Fibroblast of skin of abdomen (primary cell): ENCODE results near the gene PCDHB11. TPM values are rescaled to one million over a fixed set of nuclear protein-coding genes. Genes with fewer than 3 reads are reported as not detected.
"Not testable (repeated sequence)": the region's sequence is repeated elsewhere in the genome, so short reads cannot be mapped to it uniquely, and the experiment has no call there.

ENCODE experiments used
- DNase-seq: peaks from one replicate; pipeline ENCODE4 v3.0.0-alpha.2; 2013
- polyA plus RNA-seq, 2 experiments: library from polyadenylated mRNA; unstranded; fragments of 120-200 nt; gene quantifications; one replicate each; pipeline ENCODE4 v1.2.1, GENCODE V29; 2013; ENCODE audit not compliant: insufficient read length in 2 of 2

PCDHB11 gene
- 0.26 TPM for polyA plus RNA-seq (2013, experiment 1 of 2; ENCODE audit: insufficient read length)
- polyA plus RNA-seq (2013, experiment 2 of 2; ENCODE audit: insufficient read length): 0.20 TPM

DNA sequence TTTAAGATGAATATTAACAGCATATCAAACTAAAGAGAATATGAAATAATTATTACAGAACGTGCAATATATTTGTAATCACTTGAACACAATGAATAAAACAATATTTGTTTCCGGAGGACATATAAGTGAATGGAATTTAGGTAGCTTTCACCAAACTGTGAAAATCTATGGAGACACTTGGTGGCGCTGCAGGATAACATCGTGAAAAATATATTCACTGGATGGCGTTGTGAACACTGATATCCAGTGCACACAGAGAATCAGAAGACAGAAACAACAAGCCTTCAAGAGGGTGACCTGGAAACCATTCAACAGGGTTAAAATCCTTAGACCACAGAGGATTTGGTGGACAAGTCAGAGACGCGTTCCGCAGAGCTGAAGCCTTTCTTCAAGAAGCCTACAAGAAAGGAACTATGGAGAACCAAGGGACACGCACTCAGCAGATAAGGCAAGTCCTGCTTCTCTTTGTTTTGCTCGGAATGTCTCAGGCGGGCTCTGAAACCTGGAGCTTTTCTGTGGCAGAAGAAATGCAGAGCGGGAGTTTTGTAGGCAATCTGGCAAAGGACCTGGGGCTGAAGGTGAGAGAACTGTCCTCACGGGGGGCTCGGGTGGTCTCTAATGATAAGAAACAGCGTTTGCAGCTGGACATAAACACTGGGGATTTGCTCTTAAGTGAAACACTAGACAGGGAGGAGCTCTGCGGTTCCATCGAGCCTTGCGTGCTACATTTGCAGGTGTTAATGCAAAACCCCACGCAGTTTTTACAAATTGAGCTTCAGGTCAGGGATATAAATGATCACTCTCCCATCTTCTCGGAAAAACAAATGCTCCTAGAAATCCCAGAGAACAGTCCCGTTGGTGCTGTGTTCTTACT lies at the start of gene PCDHB11:
Gene PCDHB11 (plus strand): TSS at position 269 of the 877 bp plus-strand sequence. CDS start 148 bp downstream, at position 417.
- DNase-seq: no peak

DNA sequence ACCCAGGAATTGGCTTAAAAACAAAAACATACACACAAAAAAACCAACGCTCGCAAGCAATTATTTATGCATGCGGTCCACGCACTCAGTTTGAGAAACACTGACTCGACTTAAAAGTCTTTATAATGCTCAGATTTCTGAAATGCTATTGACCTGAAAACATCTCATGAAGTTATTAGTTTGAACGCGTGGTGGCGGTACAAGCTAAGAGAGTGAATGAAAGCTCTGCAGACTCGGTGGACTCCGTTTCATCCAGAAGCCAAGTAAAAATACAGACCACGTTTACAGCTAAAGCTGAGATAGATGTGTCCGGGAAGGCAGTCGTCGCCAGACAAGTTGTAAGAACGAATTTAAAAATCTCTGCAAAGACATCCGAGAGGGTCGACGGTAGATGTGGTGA lies 49.6 kb upstream of the PCDHB11 start, which contains the start of gene PCDHB6:
Gene PCDHB6 (plus strand): TSS at position 246 of the 400 bp plus-strand sequence. CDS start 201 bp downstream, outside the sequence.
- DNase-seq: no peak

DNA sequence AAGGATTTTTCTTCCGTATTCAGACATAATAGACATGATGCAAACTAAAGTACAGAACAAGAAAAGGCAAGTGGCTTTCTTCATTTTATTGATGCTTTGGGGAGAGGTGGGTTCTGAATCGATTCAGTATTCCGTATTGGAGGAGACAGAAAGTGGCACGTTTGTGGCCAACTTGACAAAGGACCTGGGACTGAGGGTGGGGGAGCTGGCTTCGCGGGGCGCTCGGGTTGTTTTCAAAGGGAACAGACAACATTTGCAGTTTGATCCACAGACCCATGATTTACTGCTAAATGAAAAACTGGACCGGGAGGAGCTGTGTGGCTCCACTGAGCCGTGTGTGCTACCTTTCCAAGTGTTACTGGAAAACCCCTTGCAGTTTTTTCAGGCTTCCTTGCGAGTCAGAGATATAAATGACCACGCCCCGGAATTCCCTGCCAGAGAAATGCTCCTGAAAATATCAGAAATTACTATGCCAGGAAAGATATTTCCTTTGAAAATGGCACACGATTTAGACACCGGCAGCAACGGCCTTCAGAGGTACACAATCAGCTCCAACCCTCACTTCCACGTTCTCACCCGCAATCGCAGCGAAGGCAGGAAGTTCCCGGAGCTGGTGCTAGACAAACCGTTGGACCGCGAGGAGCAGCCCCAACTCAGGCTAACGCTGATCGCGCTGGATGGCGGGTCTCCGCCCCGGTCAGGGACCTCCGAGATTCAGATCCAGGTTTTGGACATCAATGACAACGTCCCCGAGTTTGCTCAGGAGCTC lies 49.0 kb upstream of the PCDHB11 start:
- DNase-seq: no peak

DNA sequence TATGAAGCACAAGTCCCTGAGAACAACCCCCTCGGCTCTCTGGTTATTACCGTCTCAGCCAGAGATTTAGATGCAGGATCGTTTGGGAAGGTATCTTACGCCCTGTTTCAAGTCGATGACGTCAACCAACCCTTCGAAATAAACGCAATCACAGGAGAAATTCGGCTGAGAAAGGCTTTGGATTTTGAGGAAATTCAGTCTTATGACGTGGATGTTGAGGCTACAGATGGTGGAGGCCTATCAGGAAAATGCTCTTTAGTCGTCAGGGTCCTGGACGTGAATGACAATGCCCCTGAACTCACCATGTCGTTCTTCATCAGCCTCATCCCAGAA lies 48.5 kb upstream of the PCDHB11 start:
- no peak for DNase-seq

DNA sequence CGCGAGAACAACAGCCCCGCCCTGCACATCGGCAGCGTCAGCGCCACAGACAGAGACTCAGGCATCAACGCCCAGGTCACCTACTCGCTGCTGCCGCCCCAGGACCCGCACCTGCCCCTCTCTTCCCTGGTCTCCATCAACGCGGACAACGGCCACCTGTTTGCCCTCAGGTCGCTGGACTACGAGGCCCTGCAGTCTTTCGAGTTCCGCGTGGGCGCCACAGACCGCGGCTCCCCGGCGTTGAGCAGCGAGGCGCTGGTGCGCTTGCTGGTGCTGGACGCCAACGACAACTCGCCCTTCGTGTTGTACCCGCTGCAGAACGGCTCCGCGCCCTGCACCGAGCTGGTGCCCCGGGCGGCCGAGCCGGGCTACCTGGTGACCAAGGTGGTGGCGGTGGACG lies 47.8 kb upstream of the PCDHB11 start:
- DNase-seq: not testable (repeated sequence)

DNA sequence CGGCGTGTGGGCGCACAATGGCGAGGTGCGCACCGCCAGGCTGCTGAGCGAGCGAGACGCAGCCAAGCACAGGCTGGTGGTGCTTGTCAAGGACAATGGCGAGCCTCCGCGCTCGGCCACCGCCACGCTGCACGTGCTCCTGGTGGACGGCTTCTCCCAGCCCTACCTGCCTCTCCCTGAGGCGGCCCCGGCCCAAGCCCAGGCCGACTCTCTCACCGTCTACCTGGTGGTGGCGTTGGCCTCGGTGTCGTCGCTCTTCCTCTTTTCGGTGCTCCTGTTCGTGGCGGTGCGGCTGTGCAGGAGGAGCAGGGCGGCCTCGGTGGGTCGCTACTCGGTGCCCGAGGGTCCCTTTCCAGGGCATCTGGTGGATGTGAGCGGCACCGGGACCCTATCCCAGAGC lies 47.3 kb upstream of the PCDHB11 start:
- not testable (repeated sequence) for DNase-seq

DNA sequence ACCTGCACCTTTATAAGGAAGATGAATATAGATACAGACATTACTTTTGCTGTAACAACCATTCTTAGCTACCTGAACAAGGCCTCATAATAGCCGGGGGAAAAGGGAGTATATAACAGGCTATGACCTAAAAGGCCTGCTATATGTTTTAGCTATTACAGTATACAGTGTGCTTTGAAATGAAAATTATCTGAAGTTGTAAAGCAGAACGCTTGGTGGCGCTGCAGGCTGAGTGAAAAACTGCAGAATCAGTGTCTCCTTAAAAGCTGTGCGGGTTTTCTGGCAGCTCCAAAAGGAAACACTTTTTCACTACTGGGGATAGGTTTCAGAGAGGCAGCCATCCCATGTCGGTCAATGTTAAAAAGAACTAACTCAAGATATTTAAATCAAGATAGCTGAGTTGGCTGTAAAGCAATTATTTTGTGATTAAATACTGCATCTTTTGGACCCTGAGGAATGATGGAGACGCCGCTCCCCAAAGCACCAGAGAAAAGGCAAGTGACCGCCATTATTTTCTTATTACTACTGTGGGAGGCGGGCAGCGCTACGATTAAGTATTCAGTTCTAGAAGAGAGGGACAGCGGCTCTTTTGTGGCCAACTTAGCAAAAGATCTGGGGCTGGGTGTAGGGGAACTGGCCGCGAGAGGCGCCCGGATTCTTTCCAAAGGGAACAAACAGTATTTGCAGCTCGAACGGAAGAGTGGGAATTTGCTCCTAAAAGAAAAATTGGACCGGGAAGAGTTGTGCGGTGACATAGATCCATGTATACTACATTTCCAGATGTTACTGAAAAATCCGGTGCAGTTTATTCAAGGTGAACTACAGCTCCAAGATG lies 43.7 kb upstream of the PCDHB11 start:
- DNase-seq: no peak

DNA sequence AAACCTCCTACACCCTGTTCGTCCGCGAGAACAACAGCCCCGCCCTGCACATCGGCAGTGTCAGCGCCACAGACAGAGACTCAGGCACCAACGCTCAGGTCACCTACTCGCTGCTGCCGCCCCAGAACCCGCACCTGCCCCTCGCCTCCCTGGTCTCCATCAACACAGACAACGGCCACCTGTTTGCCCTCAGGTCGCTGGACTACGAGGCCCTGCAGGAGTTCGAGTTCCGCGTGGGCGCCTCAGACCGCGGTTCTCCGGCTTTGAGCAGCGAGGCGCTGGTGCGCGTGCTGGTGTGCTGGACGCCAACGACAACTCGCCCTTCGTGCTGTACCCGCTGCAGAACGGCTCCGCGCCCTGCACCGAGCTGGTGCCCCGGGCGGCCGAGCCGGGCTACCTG lies 42.1 kb upstream of the PCDHB11 start:
- DNase-seq: not testable (repeated sequence)

DNA sequence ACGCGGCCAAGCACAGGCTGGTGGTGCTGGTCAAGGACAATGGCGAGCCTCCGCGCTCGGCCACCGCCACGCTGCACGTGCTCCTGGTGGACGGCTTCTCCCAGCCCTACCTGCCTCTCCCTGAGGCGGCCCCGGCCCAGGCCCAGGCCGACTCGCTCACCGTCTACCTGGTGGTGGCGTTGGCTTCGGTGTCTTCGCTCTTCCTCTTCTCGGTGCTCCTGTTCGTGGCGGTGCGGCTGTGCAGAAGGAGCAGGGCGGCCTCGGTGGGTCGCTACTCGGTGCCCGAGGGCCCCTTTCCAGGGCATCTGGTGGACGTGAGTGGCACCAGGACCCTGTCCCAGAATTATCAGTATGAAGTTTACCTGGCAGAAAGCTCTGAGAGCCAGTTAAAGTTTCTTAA lies 41.5 kb upstream of the PCDHB11 start:
- not testable (repeated sequence) for DNase-seq

DNA sequence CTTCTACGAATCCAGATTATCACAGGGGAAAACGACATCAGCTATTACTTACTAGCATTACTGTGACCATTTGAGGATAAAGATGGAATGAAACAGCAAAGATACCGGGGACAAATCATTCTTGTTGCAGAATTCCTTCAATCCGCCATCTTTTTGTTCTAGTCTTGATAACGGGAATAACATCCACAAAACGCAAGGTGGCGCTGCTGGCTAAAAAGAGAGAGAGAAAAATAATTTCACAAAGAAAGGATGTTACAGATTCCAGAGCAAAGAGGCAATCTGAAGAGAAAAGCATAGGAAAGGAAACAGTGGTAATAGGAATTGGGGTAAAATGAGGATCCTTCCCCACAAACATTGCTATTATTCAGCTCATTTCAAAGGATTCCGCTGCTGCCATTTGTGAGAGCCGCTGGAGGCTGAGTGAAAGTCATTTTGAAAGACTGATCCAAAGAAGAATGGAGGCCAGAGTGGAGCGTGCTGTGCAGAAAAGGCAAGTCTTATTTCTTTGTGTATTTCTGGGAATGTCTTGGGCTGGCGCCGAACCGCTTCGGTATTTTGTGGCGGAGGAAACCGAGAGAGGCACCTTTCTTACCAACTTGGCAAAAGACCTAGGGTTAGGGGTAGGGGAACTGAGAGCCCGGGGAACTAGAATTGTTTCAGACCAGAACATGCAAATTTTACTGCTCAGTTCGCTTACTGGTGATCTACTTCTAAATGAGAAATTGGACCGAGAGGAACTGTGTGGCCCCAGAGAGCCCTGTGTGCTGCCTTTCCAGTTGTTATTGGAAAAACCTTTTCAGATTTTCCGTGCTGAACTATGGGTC lies 26.8 kb upstream of the PCDHB11 start, which contains the start of gene PCDHB7:
Gene PCDHB7 (plus strand): TSS at position 264 of the 824 bp plus-strand sequence. CDS start 192 bp downstream, at position 456.
- DNase-seq: peak; percentile 7

DNA sequence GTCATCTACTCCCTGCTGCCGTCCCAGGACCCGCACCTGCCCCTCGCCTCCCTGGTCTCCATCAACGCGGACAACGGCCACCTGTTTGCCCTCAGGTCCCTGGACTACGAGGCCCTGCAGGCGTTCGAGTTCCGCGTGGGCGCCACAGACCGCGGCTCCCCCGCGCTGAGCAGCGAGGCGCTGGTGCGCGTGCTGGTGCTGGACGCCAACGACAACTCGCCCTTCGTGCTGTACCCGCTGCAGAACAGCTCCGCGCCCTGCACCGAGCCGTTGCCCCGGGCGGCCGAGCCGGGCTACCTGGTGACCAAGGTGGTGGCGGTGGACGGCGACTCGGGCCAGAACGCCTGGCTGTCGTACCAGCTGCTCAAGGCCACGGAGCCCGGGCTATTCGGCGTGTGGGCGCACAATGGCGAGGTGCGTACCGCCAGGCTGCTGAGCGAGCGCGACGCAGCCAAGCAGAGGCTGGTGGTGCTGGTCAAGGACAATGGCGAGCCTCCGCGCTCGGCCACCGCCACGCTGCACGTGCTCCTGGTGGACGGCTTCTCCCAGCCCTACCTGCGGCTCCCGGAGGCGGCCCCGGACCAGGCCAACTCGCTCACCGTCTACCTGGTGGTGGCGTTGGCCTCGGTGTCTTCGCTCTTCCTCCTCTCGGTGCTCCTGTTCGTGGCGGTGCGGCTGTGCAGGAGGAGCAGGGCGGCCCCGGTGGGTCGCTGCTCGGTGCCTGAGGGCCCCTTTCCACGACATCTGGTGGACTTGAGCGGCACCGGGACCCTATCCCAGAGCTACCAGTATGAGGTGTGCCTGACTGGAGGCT lies 24.9 kb upstream of the PCDHB11 start:
- not testable (repeated sequence) for DNase-seq

DNA sequence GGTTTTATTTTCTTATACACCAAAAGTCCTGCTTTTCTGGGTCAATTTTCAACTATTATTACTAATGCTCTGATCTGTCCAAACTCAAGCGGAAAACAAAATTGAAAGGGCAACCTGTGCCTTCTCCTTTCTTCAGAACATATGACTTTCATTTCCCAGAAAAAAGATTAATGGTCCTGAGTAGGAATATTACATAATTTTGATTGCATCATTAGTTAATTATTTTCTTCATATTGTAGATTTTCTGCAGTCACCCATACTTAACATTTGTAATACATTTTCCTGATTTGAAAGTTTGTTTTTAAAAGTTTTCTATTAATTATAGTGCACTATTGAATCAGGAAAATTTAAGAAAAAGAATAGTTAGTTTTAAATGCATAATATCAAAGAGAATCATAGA lies 23.5 kb upstream of the PCDHB11 start:
- no peak for DNase-seq

DNA sequence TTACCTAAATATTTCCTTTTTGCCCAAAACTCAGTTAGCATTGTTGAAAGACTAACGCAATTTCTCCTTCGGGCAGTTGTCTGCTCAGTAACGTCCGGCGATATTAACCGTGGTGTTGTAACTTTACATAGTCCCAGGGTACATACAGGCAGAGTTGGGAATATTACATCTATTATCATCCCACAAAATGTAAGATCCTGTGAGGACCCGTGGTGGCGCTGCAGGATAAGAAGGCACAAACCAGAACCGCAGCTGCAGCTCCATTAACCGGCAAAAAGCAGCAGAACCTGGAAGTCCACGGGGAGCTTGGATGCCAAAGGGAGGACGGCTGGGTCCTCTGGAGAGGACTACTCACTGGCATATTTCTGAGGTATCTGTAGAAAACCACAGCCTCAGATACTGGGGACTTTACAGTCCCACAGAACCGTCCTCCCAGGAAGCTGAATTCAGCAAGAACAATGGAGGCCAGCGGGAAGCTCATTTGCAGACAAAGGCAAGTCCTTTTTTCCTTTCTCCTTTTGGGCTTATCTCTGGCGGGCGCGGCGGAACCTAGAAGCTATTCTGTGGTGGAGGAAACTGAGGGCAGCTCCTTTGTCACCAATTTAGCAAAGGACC lies 21.7 kb upstream of the PCDHB11 start, which contains the start of gene PCDHB8:
Gene PCDHB8 (plus strand): TSS at position 214 of the 615 bp plus-strand sequence. CDS start 245 bp downstream, at position 459.
- not testable (repeated sequence) for DNase-seq

DNA sequence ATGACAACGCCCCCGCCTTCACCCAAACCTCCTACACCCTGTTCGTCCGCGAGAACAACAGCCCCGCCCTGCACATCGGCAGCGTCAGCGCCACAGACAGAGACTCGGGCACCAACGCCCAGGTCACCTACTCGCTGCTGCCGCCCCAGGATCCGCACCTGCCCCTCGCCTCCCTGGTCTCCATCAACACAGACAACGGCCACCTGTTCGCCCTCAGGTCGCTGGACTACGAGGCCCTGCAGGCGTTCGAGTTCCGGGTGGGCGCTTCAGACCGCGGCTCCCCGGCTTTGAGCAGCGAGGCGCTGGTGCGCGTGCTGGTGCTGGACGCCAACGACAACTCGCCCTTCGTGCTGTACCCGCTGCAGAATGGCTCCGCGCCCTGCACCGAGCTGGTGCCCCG lies 20.1 kb upstream of the PCDHB11 start:
- not testable (repeated sequence) for DNase-seq

DNA sequence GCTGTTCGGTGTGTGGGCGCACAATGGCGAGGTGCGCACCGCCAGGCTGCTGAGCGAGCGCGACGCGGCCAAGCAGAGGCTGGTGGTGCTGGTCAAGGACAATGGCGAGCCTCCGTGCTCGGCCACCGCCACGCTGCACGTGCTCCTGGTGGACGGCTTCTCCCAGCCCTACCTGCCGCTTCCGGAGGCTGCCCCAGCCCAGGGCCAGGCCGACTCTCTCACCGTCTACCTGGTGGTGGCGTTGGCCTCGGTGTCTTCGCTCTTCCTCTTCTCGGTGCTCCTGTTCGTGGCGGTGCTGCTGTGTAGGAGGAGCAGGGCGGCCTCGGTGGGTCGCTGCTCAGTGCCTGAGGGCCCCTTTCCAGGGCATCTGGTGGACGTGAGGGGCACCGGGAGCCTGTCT lies 19.6 kb upstream of the PCDHB11 start:
- not testable (repeated sequence) for DNase-seq

DNA sequence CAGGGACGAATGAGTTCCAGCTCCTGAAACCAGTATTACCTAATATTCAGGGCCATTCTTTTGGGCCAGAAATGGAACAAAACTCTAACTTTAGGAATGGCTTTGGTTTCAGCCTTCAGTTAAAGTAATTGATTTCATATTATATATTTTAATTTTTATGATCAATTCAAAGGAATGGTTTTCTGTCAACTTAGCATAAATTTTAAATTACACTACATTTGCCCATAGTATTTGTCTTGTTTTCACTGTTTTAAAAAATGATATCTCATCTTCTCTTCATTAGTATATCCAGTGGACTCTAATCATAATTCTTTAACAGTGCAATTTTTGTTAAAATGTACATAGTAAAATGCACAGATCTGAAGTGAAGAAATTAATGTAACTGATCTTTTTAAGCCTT lies 19.1 kb upstream of the PCDHB11 start:
- no peak for DNase-seq

DNA sequence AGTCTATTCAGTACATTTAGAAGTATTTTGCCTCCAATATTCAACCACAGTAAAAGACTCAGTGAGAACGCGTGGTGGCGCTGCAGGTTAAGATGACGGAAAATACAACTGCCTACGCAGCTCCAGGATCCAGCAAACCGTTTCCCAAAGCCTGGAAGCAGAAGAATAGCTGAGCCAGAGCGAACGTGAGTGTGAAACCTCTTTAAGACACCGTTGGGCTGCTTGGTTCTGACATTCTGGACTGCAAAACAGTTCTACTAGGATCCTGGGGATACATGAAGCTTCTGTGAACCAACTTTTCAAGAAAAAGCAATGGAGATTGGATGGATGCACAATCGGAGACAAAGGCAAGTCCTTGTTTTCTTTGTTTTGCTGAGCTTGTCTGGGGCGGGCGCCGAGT lies 17.2 kb upstream of the PCDHB11 start, which contains the start of gene PCDHB16:
Gene PCDHB16 (plus strand): TSS at position 140 of the 400 bp plus-strand sequence. CDS start 173 bp downstream, at position 313.
- DNase-seq: peak; percentile 10

DNA sequence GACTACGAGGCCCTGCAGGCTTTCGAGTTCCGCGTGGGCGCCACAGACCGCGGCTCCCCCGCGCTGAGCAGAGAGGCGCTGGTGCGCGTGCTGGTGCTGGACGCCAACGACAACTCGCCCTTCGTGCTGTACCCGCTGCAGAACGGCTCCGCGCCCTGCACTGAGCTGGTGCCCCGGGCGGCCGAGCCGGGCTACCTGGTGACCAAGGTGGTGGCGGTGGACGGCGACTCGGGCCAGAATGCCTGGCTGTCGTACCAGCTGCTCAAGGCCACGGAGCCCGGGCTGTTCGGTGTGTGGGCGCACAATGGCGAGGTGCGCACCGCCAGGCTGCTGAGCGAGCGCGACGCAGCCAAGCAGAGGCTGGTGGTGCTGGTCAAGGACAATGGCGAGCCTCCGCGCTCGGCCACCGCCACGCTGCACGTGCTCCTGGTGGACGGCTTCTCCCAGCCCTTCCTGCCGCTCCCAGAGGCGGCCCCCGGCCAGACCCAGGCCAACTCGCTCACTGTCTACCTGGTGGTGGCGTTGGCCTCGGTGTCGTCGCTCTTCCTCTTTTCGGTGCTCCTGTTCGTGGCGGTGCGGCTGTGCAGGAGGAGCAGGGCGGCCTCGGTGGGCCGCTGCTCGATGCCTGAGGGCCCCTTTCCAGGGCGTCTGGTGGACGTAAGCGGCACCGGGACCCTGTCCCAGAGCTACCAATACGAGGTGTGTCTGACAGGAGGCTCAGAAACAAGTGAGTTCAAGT lies 15.1 kb upstream of the PCDHB11 start:
- DNase-seq: not testable (repeated sequence)
